Measurements from ENCODE around the gene PELI2.

PELI2 gene

DNA sequence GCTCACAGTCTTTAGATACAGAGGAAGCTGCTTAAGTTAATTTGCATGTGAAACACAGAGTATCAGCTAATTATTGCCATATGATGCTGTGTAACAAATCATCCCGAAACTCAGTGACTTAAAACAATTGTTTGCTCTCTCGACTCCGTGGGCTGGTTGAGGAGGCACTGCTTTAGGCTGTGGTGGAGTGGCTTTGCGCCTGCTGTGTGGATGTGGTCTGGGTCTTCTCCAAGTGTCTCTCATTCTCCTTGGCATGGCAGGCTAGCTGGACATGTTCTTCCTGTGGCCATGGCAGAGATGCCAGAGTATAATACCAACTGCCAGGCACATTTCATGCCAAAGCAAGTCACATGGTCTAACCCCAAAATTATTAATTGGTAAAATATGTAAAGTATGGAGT lies 40.9 kb downstream of the PELI2 start:
- H3K4me1 ChIP-seq (ENCODE audit: control insufficient read depth, insufficient read depth, low read length): peaks cover 7% of the 10 kb centered on the region; the same call in 1 of the 2 replicates
- CTCF ChIA-PET: interaction anchor here (0.6 kb wide), 1 partner anchor 180 kb away, joined by 4 read pairs; no protein-coding TSS in a partner anchor
- POLR2A ChIA-PET: no interaction called here

More for the DNA sequence above, 40.9 kb downstream of the PELI2 start:
- H3K27ac ChIP-seq (ENCODE audit: extremely low read depth, low read depth, low read length): no peak overlapping the region
- no peaks in the 10 kb centered on the region for H3K9me3 ChIP-seq (ENCODE audit: control insufficient read depth, insufficient read depth, low read depth, low read length)
- no peak overlapping the region for H3K4me3 ChIP-seq (ENCODE audit: low read depth, low read length)
- H3K36me3 ChIP-seq (ENCODE audit: control insufficient read depth in 2 of 2, insufficient read depth in 1 of 2, low read length in 2 of 2): no peaks in the 10 kb centered on the region
- TF ChIP-seq, protein P1, sequence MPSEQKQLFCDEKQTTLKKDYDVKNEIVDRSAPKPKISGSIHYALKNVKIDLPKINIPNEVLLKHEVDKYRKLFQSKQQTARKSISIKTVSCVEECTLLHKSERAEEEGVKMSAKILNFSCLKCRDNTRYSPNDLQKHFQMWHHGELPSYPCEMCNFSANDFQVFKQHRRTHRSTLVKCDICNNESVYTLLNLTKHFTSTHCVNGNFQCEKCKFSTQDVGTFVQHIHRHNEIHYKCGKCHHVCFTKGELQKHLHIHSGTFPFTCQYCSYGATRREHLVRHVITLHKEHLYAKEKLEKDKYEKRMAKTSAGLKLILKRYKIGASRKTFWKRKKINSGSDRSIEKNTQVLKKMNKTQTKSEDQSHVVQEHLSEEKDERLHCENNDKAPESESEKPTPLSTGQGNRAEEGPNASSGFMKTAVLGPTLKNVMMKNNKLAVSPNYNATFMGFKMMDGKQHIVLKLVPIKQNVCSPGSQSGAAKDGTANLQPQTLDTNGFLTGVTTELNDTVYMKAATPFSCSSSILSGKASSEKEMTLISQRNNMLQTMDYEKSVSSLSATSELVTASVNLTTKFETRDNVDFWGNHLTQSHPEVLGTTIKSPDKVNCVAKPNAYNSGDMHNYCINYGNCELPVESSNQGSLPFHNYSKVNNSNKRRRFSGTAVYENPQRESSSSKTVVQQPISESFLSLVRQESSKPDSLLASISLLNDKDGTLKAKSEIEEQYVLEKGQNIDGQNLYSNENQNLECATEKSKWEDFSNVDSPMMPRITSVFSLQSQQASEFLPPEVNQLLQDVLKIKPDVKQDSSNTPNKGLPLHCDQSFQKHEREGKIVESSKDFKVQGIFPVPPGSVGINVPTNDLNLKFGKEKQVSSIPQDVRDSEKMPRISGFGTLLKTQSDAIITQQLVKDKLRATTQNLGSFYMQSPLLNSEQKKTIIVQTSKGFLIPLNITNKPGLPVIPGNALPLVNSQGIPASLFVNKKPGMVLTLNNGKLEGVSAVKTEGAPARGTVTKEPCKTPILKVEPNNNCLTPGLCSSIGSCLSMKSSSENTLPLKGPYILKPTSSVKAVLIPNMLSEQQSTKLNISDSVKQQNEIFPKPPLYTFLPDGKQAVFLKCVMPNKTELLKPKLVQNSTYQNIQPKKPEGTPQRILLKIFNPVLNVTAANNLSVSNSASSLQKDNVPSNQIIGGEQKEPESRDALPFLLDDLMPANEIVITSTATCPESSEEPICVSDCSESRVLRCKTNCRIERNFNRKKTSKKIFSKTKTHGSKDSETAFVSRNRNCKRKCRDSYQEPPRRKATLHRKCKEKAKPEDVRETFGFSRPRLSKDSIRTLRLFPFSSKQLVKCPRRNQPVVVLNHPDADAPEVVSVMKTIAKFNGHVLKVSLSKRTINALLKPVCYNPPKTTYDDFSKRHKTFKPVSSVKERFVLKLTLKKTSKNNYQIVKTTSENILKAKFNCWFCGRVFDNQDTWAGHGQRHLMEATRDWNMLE (tag by site-specific recombination; conservative IDR thresholded peaks at IDR 0.05; ENCODE audit: low read depth): no peak
- TF ChIP-seq ZNF48 (tag by site-specific recombination; IDR thresholded peaks at IDR 0.05): no peak
- no peak for TF ChIP-seq SETDB1 (IDR thresholded peaks at IDR 0.05; ENCODE audit: insufficient read length, low read length)
- no peak for TF ChIP-seq ZNF335 (tag by site-specific recombination; conservative IDR thresholded peaks at IDR 0.05)
- TF ChIP-seq, protein P2, sequence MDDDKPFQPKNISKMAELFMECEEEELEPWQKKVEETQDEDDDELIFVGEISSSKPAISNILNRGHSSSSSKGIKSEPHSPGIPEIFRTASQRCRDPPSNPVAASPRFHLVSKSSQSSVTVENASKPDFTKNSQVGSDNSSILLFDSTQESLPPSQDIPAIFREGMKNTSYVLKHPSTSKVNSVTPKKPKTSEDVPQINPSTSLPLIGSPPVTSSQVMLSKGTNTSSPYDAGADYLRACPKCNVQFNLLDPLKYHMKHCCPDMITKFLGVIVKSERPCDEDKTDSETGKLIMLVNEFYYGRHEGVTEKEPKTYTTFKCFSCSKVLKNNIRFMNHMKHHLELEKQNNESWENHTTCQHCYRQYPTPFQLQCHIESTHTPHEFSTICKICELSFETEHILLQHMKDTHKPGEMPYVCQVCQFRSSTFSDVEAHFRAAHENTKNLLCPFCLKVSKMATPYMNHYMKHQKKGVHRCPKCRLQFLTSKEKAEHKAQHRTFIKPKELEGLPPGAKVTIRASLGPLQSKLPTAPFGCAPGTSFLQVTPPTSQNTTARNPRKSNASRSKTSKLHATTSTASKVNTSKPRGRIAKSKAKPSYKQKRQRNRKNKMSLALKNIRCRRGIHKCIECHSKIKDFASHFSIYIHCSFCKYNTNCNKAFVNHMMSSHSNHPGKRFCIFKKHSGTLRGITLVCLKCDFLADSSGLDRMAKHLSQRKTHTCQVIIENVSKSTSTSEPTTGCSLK (tag by site-specific recombination; IDR thresholded peaks at IDR 0.05): no peak
- no peak for TF ChIP-seq ZNF169 (tag by site-specific recombination; IDR thresholded peaks at IDR 0.05)
- no peak for TF ChIP-seq ZNF529 (tag by site-specific recombination; IDR thresholded peaks at IDR 0.05; ENCODE audit: insufficient replicate concordance)
- TF ChIP-seq ZFP3 (tag by site-specific recombination; IDR thresholded peaks at IDR 0.05; ENCODE audit: low read depth): no peak
- TF ChIP-seq, protein P3, sequence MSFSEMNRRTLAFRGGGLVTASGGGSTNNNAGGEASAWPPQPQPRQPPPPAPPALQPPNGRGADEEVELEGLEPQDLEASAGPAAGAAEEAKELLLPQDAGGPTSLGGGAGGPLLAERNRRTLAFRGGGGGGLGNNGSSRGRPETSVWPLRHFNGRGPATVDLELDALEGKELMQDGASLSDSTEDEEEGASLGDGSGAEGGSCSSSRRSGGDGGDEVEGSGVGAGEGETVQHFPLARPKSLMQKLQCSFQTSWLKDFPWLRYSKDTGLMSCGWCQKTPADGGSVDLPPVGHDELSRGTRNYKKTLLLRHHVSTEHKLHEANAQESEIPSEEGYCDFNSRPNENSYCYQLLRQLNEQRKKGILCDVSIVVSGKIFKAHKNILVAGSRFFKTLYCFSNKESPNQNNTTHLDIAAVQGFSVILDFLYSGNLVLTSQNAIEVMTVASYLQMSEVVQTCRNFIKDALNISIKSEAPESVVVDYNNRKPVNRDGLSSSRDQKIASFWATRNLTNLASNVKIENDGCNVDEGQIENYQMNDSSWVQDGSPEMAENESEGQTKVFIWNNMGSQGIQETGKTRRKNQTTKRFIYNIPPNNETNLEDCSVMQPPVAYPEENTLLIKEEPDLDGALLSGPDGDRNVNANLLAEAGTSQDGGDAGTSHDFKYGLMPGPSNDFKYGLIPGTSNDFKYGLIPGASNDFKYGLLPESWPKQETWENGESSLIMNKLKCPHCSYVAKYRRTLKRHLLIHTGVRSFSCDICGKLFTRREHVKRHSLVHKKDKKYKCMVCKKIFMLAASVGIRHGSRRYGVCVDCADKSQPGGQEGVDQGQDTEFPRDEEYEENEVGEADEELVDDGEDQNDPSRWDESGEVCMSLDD (tag by site-specific recombination; IDR thresholded peaks at IDR 0.05): no peak
- TF ChIP-seq ZNF324 (tag by site-specific recombination; IDR thresholded peaks at IDR 0.05): no peak
- TF ChIP-seq ZNF792 (tag by site-specific recombination; IDR thresholded peaks at IDR 0.05): no peak
- TF ChIP-seq RBAK (tag by site-specific recombination; IDR thresholded peaks at IDR 0.05): no peak
- TF ChIP-seq ZBTB20 (tag by site-specific recombination; IDR thresholded peaks at IDR 0.05): no peak
- TF ChIP-seq, protein P4, sequence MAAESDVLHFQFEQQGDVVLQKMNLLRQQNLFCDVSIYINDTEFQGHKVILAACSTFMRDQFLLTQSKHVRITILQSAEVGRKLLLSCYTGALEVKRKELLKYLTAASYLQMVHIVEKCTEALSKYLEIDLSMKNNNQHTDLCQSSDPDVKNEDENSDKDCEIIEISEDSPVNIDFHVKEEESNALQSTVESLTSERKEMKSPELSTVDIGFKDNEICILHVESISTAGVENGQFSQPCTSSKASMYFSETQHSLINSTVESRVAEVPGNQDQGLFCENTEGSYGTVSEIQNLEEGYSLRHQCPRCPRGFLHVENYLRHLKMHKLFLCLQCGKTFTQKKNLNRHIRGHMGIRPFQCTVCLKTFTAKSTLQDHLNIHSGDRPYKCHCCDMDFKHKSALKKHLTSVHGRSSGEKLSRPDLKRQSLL (tag by site-specific recombination; IDR thresholded peaks at IDR 0.05): no peak
- no peak for TF ChIP-seq ZNF10 (tag by site-specific recombination; IDR thresholded peaks at IDR 0.05)
- TF ChIP-seq, protein P5, sequence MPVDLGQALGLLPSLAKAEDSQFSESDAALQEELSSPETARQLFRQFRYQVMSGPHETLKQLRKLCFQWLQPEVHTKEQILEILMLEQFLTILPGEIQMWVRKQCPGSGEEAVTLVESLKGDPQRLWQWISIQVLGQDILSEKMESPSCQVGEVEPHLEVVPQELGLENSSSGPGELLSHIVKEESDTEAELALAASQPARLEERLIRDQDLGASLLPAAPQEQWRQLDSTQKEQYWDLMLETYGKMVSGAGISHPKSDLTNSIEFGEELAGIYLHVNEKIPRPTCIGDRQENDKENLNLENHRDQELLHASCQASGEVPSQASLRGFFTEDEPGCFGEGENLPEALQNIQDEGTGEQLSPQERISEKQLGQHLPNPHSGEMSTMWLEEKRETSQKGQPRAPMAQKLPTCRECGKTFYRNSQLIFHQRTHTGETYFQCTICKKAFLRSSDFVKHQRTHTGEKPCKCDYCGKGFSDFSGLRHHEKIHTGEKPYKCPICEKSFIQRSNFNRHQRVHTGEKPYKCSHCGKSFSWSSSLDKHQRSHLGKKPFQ (tag by site-specific recombination; IDR thresholded peaks at IDR 0.05): no peak
- TF ChIP-seq GLI4 (tag by site-specific recombination; IDR thresholded peaks at IDR 0.05): no peak
- TF ChIP-seq ZNF76 (tag by site-specific recombination; IDR thresholded peaks at IDR 0.05; ENCODE audit: borderline replicate concordance, low read depth): no peak
- no peak for TF ChIP-seq ZNF501 (tag by site-specific recombination; IDR thresholded peaks at IDR 0.05)
- TF ChIP-seq, protein P6, sequence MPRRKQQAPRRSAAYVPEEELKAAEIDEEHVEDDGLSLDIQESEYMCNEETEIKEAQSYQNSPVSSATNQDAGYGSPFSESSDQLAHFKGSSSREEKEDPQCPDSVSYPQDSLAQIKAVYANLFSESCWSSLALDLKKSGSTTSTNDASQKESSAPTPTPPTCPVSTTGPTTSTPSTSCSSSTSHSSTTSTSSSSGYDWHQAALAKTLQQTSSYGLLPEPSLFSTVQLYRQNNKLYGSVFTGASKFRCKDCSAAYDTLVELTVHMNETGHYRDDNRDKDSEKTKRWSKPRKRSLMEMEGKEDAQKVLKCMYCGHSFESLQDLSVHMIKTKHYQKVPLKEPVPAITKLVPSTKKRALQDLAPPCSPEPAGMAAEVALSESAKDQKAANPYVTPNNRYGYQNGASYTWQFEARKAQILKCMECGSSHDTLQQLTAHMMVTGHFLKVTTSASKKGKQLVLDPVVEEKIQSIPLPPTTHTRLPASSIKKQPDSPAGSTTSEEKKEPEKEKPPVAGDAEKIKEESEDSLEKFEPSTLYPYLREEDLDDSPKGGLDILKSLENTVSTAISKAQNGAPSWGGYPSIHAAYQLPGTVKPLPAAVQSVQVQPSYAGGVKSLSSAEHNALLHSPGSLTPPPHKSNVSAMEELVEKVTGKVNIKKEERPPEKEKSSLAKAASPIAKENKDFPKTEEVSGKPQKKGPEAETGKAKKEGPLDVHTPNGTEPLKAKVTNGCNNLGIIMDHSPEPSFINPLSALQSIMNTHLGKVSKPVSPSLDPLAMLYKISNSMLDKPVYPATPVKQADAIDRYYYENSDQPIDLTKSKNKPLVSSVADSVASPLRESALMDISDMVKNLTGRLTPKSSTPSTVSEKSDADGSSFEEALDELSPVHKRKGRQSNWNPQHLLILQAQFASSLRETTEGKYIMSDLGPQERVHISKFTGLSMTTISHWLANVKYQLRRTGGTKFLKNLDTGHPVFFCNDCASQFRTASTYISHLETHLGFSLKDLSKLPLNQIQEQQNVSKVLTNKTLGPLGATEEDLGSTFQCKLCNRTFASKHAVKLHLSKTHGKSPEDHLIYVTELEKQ (tag by site-specific recombination; IDR thresholded peaks at IDR 0.05; ENCODE audit: borderline replicate concordance): no peak
